ENCODE measurements around the gene CFAP410. TPM values are rescaled to one million over a fixed set of nuclear protein-coding genes. Genes with fewer than 3 reads are reported as not detected.

CFAP410 gene
- total RNA-seq, 1 donor from 2014 or later: 10.4 TPM

- peaks cover 5% of the 10 kb centered on the region for H3K9me3 Mint-ChIP-seq (ENCODE audit: unreplicated experiment)
- Histone ChIP-seq H3K9me3 (ENCODE audit: insufficient read depth, low read depth, low read length) (no peaks in the 10 kb centered on the region), H3K27ac (ENCODE audit: low read depth, low read length) (no peak within 1 kb of the TSS), H3K4me1 (ENCODE audit: insufficient read depth, low read length) (no peaks in the 10 kb centered on the region), H3K27me3 (ENCODE audit: insufficient read depth, low read length) (peaks cover 12% of the 10 kb centered on the region), H3K9ac (ENCODE audit: low read length) (no peak within 1 kb of the TSS), H4K20me1 (ENCODE audit: insufficient read depth, low read length) (no peaks in the 10 kb centered on the region), H3K4me3 (ENCODE audit: insufficient read depth, low read depth, low read length) (no peak within 1 kb of the TSS), H3K79me2 (ENCODE audit: insufficient read depth, low read length) (no peaks in the 10 kb centered on the region), H2AFZ (ENCODE audit: low read depth, low read length) (no peak within 1 kb of the TSS), H3K4me2 (ENCODE audit: low read length) (no peak within 1 kb of the TSS), H3K36me3 (ENCODE audit: insufficient read depth, low read length) (no peaks in the 10 kb centered on the region)
- peaks cover 59% of the 10 kb centered on the region for H3K27me3 Mint-ChIP-seq (ENCODE audit: low read depth, unreplicated experiment)
- H3K36me3 Mint-ChIP-seq (ENCODE audit: low read depth, unreplicated experiment): no peaks in the 10 kb centered on the region
- no peak for DNase-seq (ENCODE audit: low read depth)
- no peak for FAIRE-seq
- TF ChIP-seq, protein P1, sequence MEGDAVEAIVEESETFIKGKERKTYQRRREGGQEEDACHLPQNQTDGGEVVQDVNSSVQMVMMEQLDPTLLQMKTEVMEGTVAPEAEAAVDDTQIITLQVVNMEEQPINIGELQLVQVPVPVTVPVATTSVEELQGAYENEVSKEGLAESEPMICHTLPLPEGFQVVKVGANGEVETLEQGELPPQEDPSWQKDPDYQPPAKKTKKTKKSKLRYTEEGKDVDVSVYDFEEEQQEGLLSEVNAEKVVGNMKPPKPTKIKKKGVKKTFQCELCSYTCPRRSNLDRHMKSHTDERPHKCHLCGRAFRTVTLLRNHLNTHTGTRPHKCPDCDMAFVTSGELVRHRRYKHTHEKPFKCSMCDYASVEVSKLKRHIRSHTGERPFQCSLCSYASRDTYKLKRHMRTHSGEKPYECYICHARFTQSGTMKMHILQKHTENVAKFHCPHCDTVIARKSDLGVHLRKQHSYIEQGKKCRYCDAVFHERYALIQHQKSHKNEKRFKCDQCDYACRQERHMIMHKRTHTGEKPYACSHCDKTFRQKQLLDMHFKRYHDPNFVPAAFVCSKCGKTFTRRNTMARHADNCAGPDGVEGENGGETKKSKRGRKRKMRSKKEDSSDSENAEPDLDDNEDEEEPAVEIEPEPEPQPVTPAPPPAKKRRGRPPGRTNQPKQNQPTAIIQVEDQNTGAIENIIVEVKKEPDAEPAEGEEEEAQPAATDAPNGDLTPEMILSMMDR (IDR thresholded peaks at IDR 0.05; ENCODE audit: insufficient read depth, low read depth, low read length): no peak
- no peak for TF ChIP-seq EZH2 (IDR thresholded peaks at IDR 0.05; ENCODE audit: insufficient read depth, low read length)
- H3K4me1 Mint-ChIP-seq (ENCODE audit: low read depth, unreplicated experiment): no peaks in the 10 kb centered on the region
- H3K27ac Mint-ChIP-seq (ENCODE audit: unreplicated experiment): no peak within 1 kb of the TSS
- no peak within 1 kb of the TSS for H3K4me3 Mint-ChIP-seq (ENCODE audit: unreplicated experiment)
These were observed 14.2 kb upstream of the CFAP410 start, which contains the start of gene TRPM2 for GRCh38 chr21:44353191-44353970. TSS of gene TRPM2 (plus strand) at chr21:44353621. CDS start at chr21:44353701, 80 bp downstream.

- Histone ChIP-seq H3K4me1 (ENCODE audit: insufficient read depth, low read length) (no peaks in the 10 kb centered on the region), H3K4me3 (ENCODE audit: insufficient read depth, low read depth, low read length) (no peak overlapping the region), H2AFZ (ENCODE audit: low read depth, low read length) (no peak overlapping the region), H4K20me1 (ENCODE audit: insufficient read depth, low read length) (no peaks in the 10 kb centered on the region), H3K79me2 (ENCODE audit: insufficient read depth, low read length) (no peaks in the 10 kb centered on the region), H3K9ac (ENCODE audit: low read length) (no peak overlapping the region), H3K27me3 (ENCODE audit: insufficient read depth, low read length) (peaks cover 14% of the 10 kb centered on the region), H3K4me2 (ENCODE audit: low read length) (no peak overlapping the region), H3K27ac (ENCODE audit: low read depth, low read length) (no peak overlapping the region), H3K36me3 (ENCODE audit: insufficient read depth, low read length) (no peaks in the 10 kb centered on the region), H3K9me3 (ENCODE audit: insufficient read depth, low read depth, low read length) (no peaks in the 10 kb centered on the region)
- TF ChIP-seq, protein P1 (IDR thresholded peaks at IDR 0.05; ENCODE audit: insufficient read depth, low read depth, low read length): no peak
- no peak for TF ChIP-seq EZH2 (IDR thresholded peaks at IDR 0.05; ENCODE audit: insufficient read depth, low read length)
- Mint-ChIP-seq H3K4me3 (ENCODE audit: unreplicated experiment) (no peak overlapping the region), H3K4me1 (ENCODE audit: low read depth, unreplicated experiment) (no peaks in the 10 kb centered on the region), H3K9me3 (ENCODE audit: unreplicated experiment) (peaks cover 5% of the 10 kb centered on the region), H3K27me3 (ENCODE audit: low read depth, unreplicated experiment) (peaks cover 61% of the 10 kb centered on the region), H3K36me3 (ENCODE audit: low read depth, unreplicated experiment) (no peaks in the 10 kb centered on the region), H3K27ac (ENCODE audit: unreplicated experiment) (no peak overlapping the region)
- no peak for DNase-seq (ENCODE audit: low read depth)
- FAIRE-seq: no peak
These were observed 13.2 kb upstream of the CFAP410 start for GRCh38 chr21:44352253-44352860.

Measured in astrocyte (in vitro differentiated cells and primary cell).